Prostate gland (tissue), 2 donors: ENCODE measurements around the gene NSG2. TPM values are rescaled to one million over a fixed set of nuclear protein-coding genes. Genes with fewer than 3 reads are reported as not detected.
"Not testable (repeated sequence)": the region's sequence is repeated elsewhere in the genome, so short reads cannot be mapped to it uniquely, and the experiment has no call there.

Experiments used
- DNase-seq: peaks from one replicate; pipeline ENCODE4 v3.0.0-alpha.2; 2019; ENCODE audit warnings: low spot score
- H3K27ac ChIP-seq, 2 donors: fragments of 200-600 bp; sonication (generic); 2 replicates each; pipeline ENCODE4 v1.5.1; 2017 to 2019
- H3K27me3 ChIP-seq: fragments of 200-600 bp; sonication (generic); replicated peaks from 2 replicates; pipeline ENCODE4 v1.5.1; 2019; ENCODE audit not compliant: insufficient read depth
- H3K36me3 ChIP-seq, 2 donors: fragments of 200-600 bp; sonication (generic); 1 replicate in 1 of 2; 2 replicates in 1 of 2; pipeline versions ENCODE4 v1.5.1 to v1.8.1; 2017 to 2019
- H3K4me1 ChIP-seq: fragments of 200-600 bp; sonication (generic); replicated peaks from 2 replicates; pipeline ENCODE4 v1.5.1; 2019
- H3K4me3 ChIP-seq, 2 donors: fragments of 200-600 bp; sonication (generic); 2 replicates each; pipeline ENCODE4 v1.5.1; 2017 to 2019
- H3K9me3 ChIP-seq: fragments of 200-600 bp; sonication (generic); 2 replicates; pipeline ENCODE4 v1.5.1; 2017
- CTCF ChIP-seq, 4 experiments: fragments of 200-600 bp in 2 of 4; fragments of 450-650 bp in 2 of 4; sonication (generic) in 2 of 4; IDR thresholded peaks; 1 replicate in 3 of 4; 2 replicates in 1 of 4; pipeline ENCODE4 v1.5.1; 2016 to 2019; ENCODE audit warnings: antibody characterized with exemption in 4 of 4, mild to moderate bottlenecking in 2 of 4, moderate library complexity in 2 of 4
- POLR2A ChIP-seq: fragments of 450-650 bp; IDR thresholded peaks from one replicate; pipeline ENCODE4 v1.6.1; 2016; ENCODE audit warnings: antibody characterized with exemption, mild to moderate bottlenecking
- POLR2AphosphoS5 ChIP-seq: sonication (generic); formaldehyde crosslinking; IDR thresholded peaks from one replicate; pipeline ENCODE4 v1.6.1; 2017; ENCODE audit warnings: antibody characterized with exemption
- WGBS: methylation state at CpG from one replicate; pipeline ENCODE4 v1.1.5; 2018; 5-methylcytosine and 5-hydroxymethylcytosine counted together
- intact Hi-C: fragments of 100-400 bp; cut with DNase I; formaldehyde crosslinking; loops from one replicate; pipeline ENCODE4 v1.14.2; 2022
- total RNA-seq, 2 donors: library from RNA; depleted of rRNA; stranded (reverse); fragments of >200 nt; gene quantifications; one replicate each; pipeline ENCODE4 v1.1.0, GENCODE V29; 2016

NSG2 gene
- total RNA-seq, 2 donors from 2014 or later: 0.74 TPM; not detected in 1

GRCh38 chr5:174097486-174098185, 52.1 kb downstream of the NSG2 start:
- intact Hi-C loops: no loop called here
- Histone ChIP-seq H3K4me3 (no peak overlapping the region), H3K27ac (no peak overlapping the region), H3K4me1 (no peaks in the 10 kb centered on the region), H3K9me3 (no peaks in the 10 kb centered on the region), H3K36me3 (no peaks in the 10 kb centered on the region), H3K27me3 (no peaks in the 10 kb centered on the region)
- 86% methylated on average over 4 of the region's 4 CpGs for WGBS
- no peak for TF ChIP-seq CTCF (IDR thresholded peaks at IDR 0.05)
- DNase-seq: no peak

- 86% methylated on average over 15 of the region's 15 CpGs for WGBS
- Histone ChIP-seq H3K36me3 (no peaks in the 10 kb centered on the region), H3K9me3 (no peaks in the 10 kb centered on the region), H3K27me3 (no peaks in the 10 kb centered on the region), H3K27ac (no peak overlapping the region), H3K4me3 (no peak overlapping the region), H3K4me1 (no peaks in the 10 kb centered on the region)
- intact Hi-C loops: no loop called here
- TF ChIP-seq POLR2AphosphoS5 (no peak), CTCF (IDR thresholded peaks at IDR 0.05) (no peak)
- DNase-seq: no peak
These were observed 53.2 kb downstream of the NSG2 start for GRCh38 chr5:174098694-174099093.

GRCh38 chr5:174100490-174100889, 55.0 kb downstream of the NSG2 start:
- H3K9me3 ChIP-seq: no peaks in the 10 kb centered on the region
- intact Hi-C loops: no loop called here
- no peaks in the 10 kb centered on the region for H3K4me1 ChIP-seq
- 61% methylated on average over 5 of the region's 5 CpGs for WGBS
- H3K4me3 ChIP-seq: no peak overlapping the region
- no peaks in the 10 kb centered on the region for H3K36me3 ChIP-seq
- no peaks in the 10 kb centered on the region for H3K27me3 ChIP-seq
- no peak overlapping the region for H3K27ac ChIP-seq
- no peak for DNase-seq
- TF ChIP-seq POLR2AphosphoS5 (no peak), POLR2A (no peak), CTCF (IDR thresholded peaks at IDR 0.05) (no peak)

- no peaks in the 10 kb centered on the region for H3K9me3 ChIP-seq
- H3K27ac ChIP-seq: no peak overlapping the region
- no peak for TF ChIP-seq POLR2A
- TF ChIP-seq CTCF (IDR thresholded peaks at IDR 0.05): no peak
- TF ChIP-seq POLR2AphosphoS5: no peak
- no peaks in the 10 kb centered on the region for H3K4me1 ChIP-seq
- WGBS: 67% methylated on average over 6 of the region's 6 CpGs
- no peak for DNase-seq
- no peaks in the 10 kb centered on the region for H3K36me3 ChIP-seq
- H3K27me3 ChIP-seq: no peaks in the 10 kb centered on the region
- intact Hi-C loops: no loop called here
- no peak overlapping the region for H3K4me3 ChIP-seq
These were observed 55.8 kb downstream of the NSG2 start for GRCh38 chr5:174101195-174101730.

- intact Hi-C loops, H3K27me3 ChIP-seq, H3K36me3 ChIP-seq, H3K9me3 ChIP-seq, H3K27ac ChIP-seq, H3K4me3 ChIP-seq, H3K4me1 ChIP-seq, DNase-seq: not testable (repeated sequence)
- WGBS: 84% methylated on average over 2 of the region's 2 CpGs
These were observed 57.1 kb downstream of the NSG2 start for GRCh38 chr5:174102574-174102973.
